ENCODE data around the gene GNE.

The GNE gene

GRCh38 chr9:36169166-36169565, 89.1 kb downstream of the GNE start, which contains the start of gene CCIN:
TSS of gene CCIN (plus strand) at chr9:36169388. CDS start at chr9:36169503, 115 bp downstream.
- DNase-seq (ENCODE audit: low read depth) = no peak

- DNase-seq (ENCODE audit: low read depth) = peak; percentile 68
Measured at GRCh38 chr9:36166168-36166927, 91.9 kb downstream of the GNE start.

GRCh38 chr9:36165826-36166167, 92.5 kb downstream of the GNE start:
- no peak for DNase-seq (ENCODE audit: low read depth)

GRCh38 chr9:36164989-36165388, 93.3 kb downstream of the GNE start:
- DNase-seq (ENCODE audit: low read depth) = no peak

Data from T follicular helper cell (primary cell).